Measurements from ENCODE around the gene PRKAA1.

DNA sequence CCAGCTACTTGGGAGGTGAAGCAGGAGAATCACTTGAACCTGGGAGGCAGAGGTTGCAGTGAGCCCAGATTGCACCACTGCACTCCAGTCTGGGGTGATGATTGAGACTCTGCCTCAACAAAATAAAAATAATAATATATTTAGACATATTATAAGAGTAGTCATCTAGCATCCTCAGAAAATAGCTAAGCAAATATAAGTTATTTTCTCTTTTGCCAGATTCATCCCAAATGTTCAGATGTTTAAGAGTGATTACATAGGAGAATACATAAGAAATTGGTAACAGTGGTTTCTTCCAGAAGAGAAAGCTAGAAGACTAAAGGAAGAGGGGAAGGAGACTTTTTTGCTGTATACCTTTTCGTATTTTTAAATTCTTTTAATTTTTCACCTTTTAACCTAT, 20.0 kb downstream of the PRKAA1 start:
- TF ChIP-seq, protein P1, sequence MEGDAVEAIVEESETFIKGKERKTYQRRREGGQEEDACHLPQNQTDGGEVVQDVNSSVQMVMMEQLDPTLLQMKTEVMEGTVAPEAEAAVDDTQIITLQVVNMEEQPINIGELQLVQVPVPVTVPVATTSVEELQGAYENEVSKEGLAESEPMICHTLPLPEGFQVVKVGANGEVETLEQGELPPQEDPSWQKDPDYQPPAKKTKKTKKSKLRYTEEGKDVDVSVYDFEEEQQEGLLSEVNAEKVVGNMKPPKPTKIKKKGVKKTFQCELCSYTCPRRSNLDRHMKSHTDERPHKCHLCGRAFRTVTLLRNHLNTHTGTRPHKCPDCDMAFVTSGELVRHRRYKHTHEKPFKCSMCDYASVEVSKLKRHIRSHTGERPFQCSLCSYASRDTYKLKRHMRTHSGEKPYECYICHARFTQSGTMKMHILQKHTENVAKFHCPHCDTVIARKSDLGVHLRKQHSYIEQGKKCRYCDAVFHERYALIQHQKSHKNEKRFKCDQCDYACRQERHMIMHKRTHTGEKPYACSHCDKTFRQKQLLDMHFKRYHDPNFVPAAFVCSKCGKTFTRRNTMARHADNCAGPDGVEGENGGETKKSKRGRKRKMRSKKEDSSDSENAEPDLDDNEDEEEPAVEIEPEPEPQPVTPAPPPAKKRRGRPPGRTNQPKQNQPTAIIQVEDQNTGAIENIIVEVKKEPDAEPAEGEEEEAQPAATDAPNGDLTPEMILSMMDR (IDR thresholded peaks at IDR 0.05): no peak
- no peak for TF ChIP-seq POLR2A (IDR thresholded peaks at IDR 0.05)

Data from Peyer's patch (tissue), 4 donors.